ENCODE data around the gene USP16. TPM values are rescaled to one million over a fixed set of nuclear protein-coding genes. Genes with fewer than 3 reads are reported as not detected.
A peak's percentile ranks its signal among the peaks of the same experiment; 100 is the strongest.

Gene USP16
- polyA plus RNA-seq, 3 donors: 11.6 to 23.6 (median 16.2) TPM

GRCh38 chr21:28993293-28993629 lies 31.2 kb upstream of the USP16 start:
- peaks cover 0 to 3% (median 0%) of the 10 kb centered on the region in 7 donors for H3K9me3 Mint-ChIP-seq
- Histone ChIP-seq H3K36me3 (replicated peaks in 1 of 2; ENCODE audit: control insufficient read depth in 1 of 2, insufficient read depth in 2 of 2, low read length in 2 of 2) (no peaks in the 10 kb centered on the region), H3K9ac (ENCODE audit: insufficient read depth, low read length, poor library complexity, severe bottlenecking) (peak overlapping the region; percentile 82), H3K4me3 (replicated peaks in 1 of 3; ENCODE audit: low read depth in 2 of 3, low read length in 3 of 3) (peak overlapping the region; percentile 45 to 93 (median 87)), H3K9me3 (replicated peaks in 1 of 2; ENCODE audit: control insufficient read depth in 1 of 2, insufficient read depth in 1 of 2, low read length in 2 of 2) (no peaks in the 10 kb centered on the region), H4K20me1 (ENCODE audit: insufficient read depth, low read length) (peaks cover 22% of the 10 kb centered on the region), H3K27ac (ENCODE audit: low read depth in 1 of 2, low read length in 2 of 2) (peak overlapping the region; percentile 84 to 86), H3K4me1 (ENCODE audit: control insufficient read depth in 1 of 2, insufficient read depth in 2 of 2, low read length in 2 of 2) (peaks cover 13 to 21% of the 10 kb centered on the region in 2 donors), H3K79me2 (ENCODE audit: insufficient read depth, low read length) (peaks cover 44% of the 10 kb centered on the region), H2AFZ (ENCODE audit: insufficient read depth, low read depth, low read length, poor library complexity, severe bottlenecking) (peak overlapping the region; percentile 81), H3K27me3 (ENCODE audit: control insufficient read depth in 2 of 2, insufficient read depth in 2 of 2, low read length in 2 of 2) (no peaks in the 10 kb centered on the region), H3K4me2 (replicated peaks; ENCODE audit: extremely low read depth, low read length, poor library complexity, severe bottlenecking) (peak overlapping the region; percentile 80)
- peaks cover 22% of the 10 kb centered on the region for H3K4me1 Mint-ChIP-seq
- H3K27ac Mint-ChIP-seq: peak overlapping the region; percentile 92 to 98 (median 97)
- no peak for TF ChIP-seq CTCF (IDR thresholded peaks at IDR 0.05)
- WGBS (ENCODE audit: insufficient coverage): no CpG with 5 or more reads among the region's 4 CpGs
- intact Hi-C loops (cut with micrococcal nuclease): loop anchor here (2.0 to 5.0 kb wide), 3 partner anchors 32 to 106 kb away; partner anchors contain the start of gene USP16 (in 1 of the 2)
- H3K36me3 Mint-ChIP-seq: peaks cover 9 to 12% of the 10 kb centered on the region in 2 donors
- no peaks in the 10 kb centered on the region for H3K27me3 Mint-ChIP-seq (ENCODE audit: low read depth in 3 of 3)
- H3K4me3 Mint-ChIP-seq: peak overlapping the region; percentile 82 to 94
- peak in 1 of 3 donors; percentile 4 for DNase-seq

- Histone ChIP-seq H3K79me2 (ENCODE audit: insufficient read depth, low read length) (no peaks in the 10 kb centered on the region), H4K20me1 (ENCODE audit: insufficient read depth, low read length) (no peaks in the 10 kb centered on the region), H2AFZ (ENCODE audit: insufficient read depth, low read depth, low read length, poor library complexity, severe bottlenecking) (peak overlapping the region; percentile 88), H3K4me3 (replicated peaks in 1 of 3; ENCODE audit: low read depth in 2 of 3, low read length in 3 of 3) (peak overlapping the region; percentile 53 to 79 (median 72)), H3K27me3 (ENCODE audit: control insufficient read depth in 2 of 2, insufficient read depth in 2 of 2, low read length in 2 of 2) (no peaks in the 10 kb centered on the region), H3K27ac (ENCODE audit: low read depth in 1 of 2, low read length in 2 of 2) (peak overlapping the region; percentile 92 to 93), H3K4me1 (ENCODE audit: control insufficient read depth in 1 of 2, insufficient read depth in 2 of 2, low read length in 2 of 2) (peaks cover 8% of the 10 kb centered on the region in 2 donors), H3K36me3 (replicated peaks in 1 of 2; ENCODE audit: control insufficient read depth in 1 of 2, insufficient read depth in 2 of 2, low read length in 2 of 2) (no peaks in the 10 kb centered on the region), H3K4me2 (replicated peaks; ENCODE audit: extremely low read depth, low read length, poor library complexity, severe bottlenecking) (peak overlapping the region; percentile 73), H3K9me3 (replicated peaks in 1 of 2; ENCODE audit: control insufficient read depth in 1 of 2, insufficient read depth in 1 of 2, low read length in 2 of 2) (no peaks in the 10 kb centered on the region), H3K9ac (ENCODE audit: insufficient read depth, low read length, poor library complexity, severe bottlenecking) (peak overlapping the region; percentile 79)
- peak; percentile 96 to 98 (median 98) for DNase-seq
- under 1% methylated on average over 38 of the region's 41 CpGs for WGBS (ENCODE audit: insufficient coverage)
- H3K27me3 Mint-ChIP-seq (ENCODE audit: low read depth in 3 of 3): peaks cover 0 to 3% (median 3%) of the 10 kb centered on the region in 3 donors
- intact Hi-C loops (cut with micrococcal nuclease): loop anchor here (2.0 to 5.0 kb wide), 2 partner anchors 22 to 35 kb away; partner anchors contain the start of gene USP16 (in 2 of the 2)
- H3K9me3 Mint-ChIP-seq: peaks cover 0 to 4% (median 0%) of the 10 kb centered on the region in 7 donors
- H3K4me3 Mint-ChIP-seq: peak overlapping the region; percentile 82 to 92
- H3K36me3 Mint-ChIP-seq: peaks cover under 1 to 10% of the 10 kb centered on the region in 2 donors
- peaks cover 2% of the 10 kb centered on the region for H3K4me1 Mint-ChIP-seq
- peak overlapping the region; percentile 93 to 97 (median 97) for H3K27ac Mint-ChIP-seq
- no peak for TF ChIP-seq CTCF (IDR thresholded peaks at IDR 0.05)
Observed at GRCh38 chr21:29002442-29003144, 21.9 kb upstream of the USP16 start.

Data from CD14-positive monocyte (primary cell).